C4-2B (cell line): ENCODE results near the gene SERTAD4.

ENCODE experiments used
- ZFX ChIP-seq: fragments of 450-650 bp; IDR thresholded peaks from 2 replicates; pipeline ENCODE4 v1.6.1; 2017
- TF ChIP-seq, protein P1 (sequence below): fragments of 450-650 bp; conservative IDR thresholded peaks from 2 replicates; pipeline ENCODE4 v1.5.1; 2017; ENCODE audit warnings: mild to moderate bottlenecking

DNA sequence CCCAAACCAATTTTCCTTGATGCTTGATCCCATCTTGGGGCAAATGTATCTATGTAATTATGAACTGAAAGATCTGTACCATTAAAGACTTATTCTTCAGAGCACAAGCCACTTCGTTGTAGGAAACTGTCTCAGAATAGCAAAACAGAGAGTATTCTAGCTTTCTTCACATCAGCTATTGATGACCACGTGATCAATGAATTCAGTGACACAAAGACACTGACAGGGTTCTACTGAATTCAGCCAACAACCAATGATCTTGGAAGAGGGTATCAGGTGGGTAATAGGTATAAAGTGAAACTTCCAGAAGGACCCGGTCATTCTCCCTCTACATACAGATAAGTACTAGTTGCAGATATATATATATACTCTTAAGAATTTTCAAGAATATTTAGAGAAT lies 33.8 kb upstream of the SERTAD4 start:
- TF ChIP-seq, protein P1, sequence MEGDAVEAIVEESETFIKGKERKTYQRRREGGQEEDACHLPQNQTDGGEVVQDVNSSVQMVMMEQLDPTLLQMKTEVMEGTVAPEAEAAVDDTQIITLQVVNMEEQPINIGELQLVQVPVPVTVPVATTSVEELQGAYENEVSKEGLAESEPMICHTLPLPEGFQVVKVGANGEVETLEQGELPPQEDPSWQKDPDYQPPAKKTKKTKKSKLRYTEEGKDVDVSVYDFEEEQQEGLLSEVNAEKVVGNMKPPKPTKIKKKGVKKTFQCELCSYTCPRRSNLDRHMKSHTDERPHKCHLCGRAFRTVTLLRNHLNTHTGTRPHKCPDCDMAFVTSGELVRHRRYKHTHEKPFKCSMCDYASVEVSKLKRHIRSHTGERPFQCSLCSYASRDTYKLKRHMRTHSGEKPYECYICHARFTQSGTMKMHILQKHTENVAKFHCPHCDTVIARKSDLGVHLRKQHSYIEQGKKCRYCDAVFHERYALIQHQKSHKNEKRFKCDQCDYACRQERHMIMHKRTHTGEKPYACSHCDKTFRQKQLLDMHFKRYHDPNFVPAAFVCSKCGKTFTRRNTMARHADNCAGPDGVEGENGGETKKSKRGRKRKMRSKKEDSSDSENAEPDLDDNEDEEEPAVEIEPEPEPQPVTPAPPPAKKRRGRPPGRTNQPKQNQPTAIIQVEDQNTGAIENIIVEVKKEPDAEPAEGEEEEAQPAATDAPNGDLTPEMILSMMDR = no peak
- TF ChIP-seq ZFX = no peak
